Memory B cell (primary cell): ENCODE measurements around the gene ITPKC.

Experiments
- ATAC-seq: fragments of 150-1000 bp; cut with Tn5 transposase; 2 replicates; pipeline ENCODE4 v1.10.0; 2021; ENCODE audit warnings: low read depth, mild to moderate bottlenecking, moderate library complexity
- DNase-seq, 2 donors: peaks; one replicate each; pipeline ENCODE4 v3.0.0; 2022; ENCODE audit warnings: low spot score in 2 of 2
- H3K27ac Mint-ChIP-seq: one replicate; pipeline ENCODE4 v1.8.0; 2022; ENCODE audit warnings: mild to moderate bottlenecking, moderate library complexity, mixed read lengths
- H3K27me3 Mint-ChIP-seq: one replicate; pipeline ENCODE4 v1.8.0; 2022; ENCODE audit warnings: mixed read lengths
- H3K36me3 Mint-ChIP-seq: one replicate; pipeline ENCODE4 v1.8.0; 2022; ENCODE audit warnings: mild to moderate bottlenecking, mixed read lengths
- H3K4me1 Mint-ChIP-seq: one replicate; pipeline ENCODE4 v1.8.0; 2022; ENCODE audit warnings: mixed read lengths
- H3K4me3 Mint-ChIP-seq: one replicate; pipeline ENCODE4 v1.8.0; 2022; ENCODE audit warnings: mild to moderate bottlenecking, moderate library complexity, mixed read lengths
- H3K9me3 Mint-ChIP-seq: one replicate; pipeline ENCODE4 v1.8.0; 2022; ENCODE audit warnings: mixed read lengths

ITPKC gene

DNA sequence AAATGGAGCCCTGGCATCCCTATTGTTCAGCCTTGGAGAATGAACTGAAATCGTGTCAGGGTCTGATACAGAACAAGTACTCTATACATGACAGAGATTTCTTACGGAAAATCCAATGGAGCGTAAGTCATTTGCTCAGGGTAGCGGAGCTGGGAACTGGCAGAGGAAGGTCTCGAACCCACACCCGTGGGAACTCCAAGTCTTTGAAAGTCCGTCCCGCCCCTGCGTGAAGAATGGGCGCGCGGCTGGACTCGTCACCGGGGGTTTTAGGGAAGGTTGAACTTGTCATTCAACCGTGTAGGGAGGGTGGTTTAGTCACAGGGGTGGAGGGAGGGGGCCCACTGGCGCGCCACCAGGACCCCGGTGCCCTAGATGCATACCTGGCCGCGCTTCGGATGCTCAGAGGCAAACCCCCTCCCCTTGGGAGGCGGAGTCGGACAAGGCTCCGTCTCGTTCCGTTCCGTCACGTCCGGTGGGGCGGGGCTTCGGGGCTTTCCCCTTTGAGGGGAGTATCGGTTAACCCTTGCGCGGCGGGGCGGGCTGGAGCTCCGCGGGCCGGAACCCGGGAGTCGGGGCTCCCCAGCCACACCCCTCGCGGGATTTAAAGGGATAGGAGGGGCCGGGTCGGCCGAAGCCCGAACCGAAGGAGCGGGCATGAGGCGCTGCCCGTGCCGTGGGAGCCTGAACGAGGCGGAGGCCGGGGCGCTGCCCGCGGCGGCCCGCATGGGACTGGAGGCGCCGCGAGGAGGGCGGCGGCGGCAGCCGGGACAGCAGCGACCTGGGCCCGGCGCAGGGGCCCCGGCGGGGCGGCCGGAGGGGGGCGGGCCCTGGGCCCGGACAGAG is at the start of gene ITPKC, which contains the start of gene COQ8B:
Gene ITPKC (plus strand): TSS at position 631 of the 843 bp plus-strand sequence. CDS start 24 bp downstream, at position 655.
Gene COQ8B (minus strand): TSS at position 405 of the 843 bp plus-strand sequence. CDS start 2,254 bp downstream, outside the sequence.
- Mint-ChIP-seq H3K36me3 (peaks cover 14% of the 10 kb centered on the region), H3K4me3 (peak within 1 kb of the TSS; percentile 89), H3K27me3 (no peaks in the 10 kb centered on the region), H3K27ac (peak within 1 kb of the TSS; percentile 98), H3K9me3 (no peaks in the 10 kb centered on the region), H3K4me1 (peaks cover 41% of the 10 kb centered on the region)
- ATAC-seq (peak; percentile 75), DNase-seq (peak; percentile 99)

DNA sequence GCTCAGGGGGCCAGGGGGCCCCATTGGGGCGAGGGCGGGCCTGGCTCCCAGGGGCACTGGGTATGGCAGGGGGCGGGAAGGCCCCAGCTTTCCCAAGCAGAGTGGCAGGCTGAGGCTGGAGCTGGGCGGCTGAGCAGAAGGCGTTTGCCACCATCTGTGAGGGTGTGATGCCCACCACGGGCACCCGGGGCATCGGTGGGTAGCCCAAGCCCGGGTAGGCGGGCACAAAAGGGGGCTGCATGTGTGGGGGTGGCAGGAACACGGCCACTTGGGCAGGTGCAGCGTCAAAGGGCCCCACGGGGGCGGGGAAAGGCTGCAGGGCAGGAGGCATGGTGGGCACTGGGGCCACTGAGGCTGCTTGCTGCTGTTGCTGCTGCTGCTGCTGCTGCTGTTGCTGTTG is 49.3 kb upstream of the ITPKC start:
- Mint-ChIP-seq H3K36me3 (peaks cover 14% of the 10 kb centered on the region), H3K4me1 (peaks cover 13% of the 10 kb centered on the region), H3K27me3 (no peaks in the 10 kb centered on the region), H3K9me3 (peaks cover 1% of the 10 kb centered on the region), H3K4me3 (no peak overlapping the region), H3K27ac (no peak overlapping the region)
- ATAC-seq (no peak), DNase-seq (no peak)

DNA sequence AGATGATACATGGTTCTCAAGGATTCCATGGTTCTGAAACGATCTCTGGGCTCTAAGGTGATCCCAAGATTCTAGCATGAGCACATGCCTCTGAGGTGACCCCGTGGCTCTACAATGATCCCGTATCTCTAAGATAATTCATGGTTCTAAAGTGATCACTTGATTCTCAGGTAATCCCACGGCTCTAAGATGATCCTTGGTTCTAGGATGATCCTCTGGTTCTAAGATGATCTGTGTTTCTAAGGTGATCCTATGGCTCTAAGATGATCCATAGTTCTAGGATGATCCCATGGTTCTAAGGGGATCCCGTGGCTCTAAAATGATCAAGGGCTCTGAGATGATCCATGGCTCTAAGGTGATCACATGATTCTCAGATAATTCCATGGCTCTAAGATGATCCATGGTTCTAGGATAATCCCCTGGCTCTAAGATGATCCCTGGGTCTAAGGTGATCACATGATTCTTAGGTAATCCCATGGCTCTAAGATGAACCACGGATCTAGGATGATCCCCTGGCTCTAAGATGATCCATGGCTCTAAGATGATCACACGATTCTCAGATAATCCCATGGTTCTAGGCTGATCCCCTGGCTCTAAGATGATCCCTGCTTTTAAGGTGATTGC is 47.8 kb upstream of the ITPKC start:
- no peak overlapping the region for H3K27ac Mint-ChIP-seq
- no peak for DNase-seq
- peaks cover 14% of the 10 kb centered on the region for H3K36me3 Mint-ChIP-seq
- no peaks in the 10 kb centered on the region for H3K27me3 Mint-ChIP-seq
- no peak for ATAC-seq
- H3K4me1 Mint-ChIP-seq: peaks cover 4% of the 10 kb centered on the region
- peaks cover 1% of the 10 kb centered on the region for H3K9me3 Mint-ChIP-seq
- no peak overlapping the region for H3K4me3 Mint-ChIP-seq

DNA sequence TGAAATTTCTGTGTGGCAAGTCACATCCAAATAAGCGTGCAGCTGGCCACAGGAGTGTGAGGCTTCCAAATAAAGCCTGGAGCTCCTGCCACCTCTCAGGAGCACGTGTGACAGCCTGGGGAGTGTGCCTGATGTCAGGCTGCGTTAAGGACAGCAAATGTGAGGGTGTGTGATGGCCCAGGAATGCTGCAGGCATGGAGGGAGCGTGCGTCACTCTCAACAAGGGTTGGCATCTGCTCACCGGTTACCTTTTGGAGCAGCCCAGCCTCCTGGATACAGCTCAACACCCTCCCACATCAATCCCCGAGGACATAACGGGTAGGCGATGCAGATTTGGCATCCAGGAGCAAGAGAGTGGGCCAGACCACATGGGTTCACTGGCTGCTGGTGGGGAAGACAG is 45.5 kb upstream of the ITPKC start:
- no peak for DNase-seq
- ATAC-seq: no peak
- peaks cover 1% of the 10 kb centered on the region for H3K9me3 Mint-ChIP-seq
- no peak overlapping the region for H3K4me3 Mint-ChIP-seq
- peaks cover 4% of the 10 kb centered on the region for H3K4me1 Mint-ChIP-seq
- no peaks in the 10 kb centered on the region for H3K27me3 Mint-ChIP-seq
- H3K27ac Mint-ChIP-seq: no peak overlapping the region
- peaks cover 16% of the 10 kb centered on the region for H3K36me3 Mint-ChIP-seq

DNA sequence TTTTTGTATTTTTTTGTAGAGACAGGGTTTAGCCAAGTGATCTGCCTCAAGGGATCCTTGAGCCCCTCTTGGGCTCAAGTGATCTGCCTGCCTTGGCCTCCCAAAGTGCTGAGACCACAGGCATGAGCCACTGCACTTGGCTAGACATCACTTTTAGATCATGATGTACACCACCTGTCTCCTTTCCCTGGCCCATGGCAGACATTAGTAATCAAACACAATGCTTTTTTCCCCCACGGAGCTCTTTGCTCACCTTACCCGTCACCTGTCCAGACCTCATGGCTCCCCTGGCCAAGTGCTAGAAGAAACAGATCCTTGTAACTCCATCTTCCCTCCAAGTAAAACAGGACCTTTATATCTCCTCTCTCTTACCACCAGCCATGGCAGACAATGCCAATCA is 44.9 kb upstream of the ITPKC start:
- Mint-ChIP-seq H3K27ac (no peak overlapping the region), H3K27me3 (no peaks in the 10 kb centered on the region)
- no peak for ATAC-seq

DNA sequence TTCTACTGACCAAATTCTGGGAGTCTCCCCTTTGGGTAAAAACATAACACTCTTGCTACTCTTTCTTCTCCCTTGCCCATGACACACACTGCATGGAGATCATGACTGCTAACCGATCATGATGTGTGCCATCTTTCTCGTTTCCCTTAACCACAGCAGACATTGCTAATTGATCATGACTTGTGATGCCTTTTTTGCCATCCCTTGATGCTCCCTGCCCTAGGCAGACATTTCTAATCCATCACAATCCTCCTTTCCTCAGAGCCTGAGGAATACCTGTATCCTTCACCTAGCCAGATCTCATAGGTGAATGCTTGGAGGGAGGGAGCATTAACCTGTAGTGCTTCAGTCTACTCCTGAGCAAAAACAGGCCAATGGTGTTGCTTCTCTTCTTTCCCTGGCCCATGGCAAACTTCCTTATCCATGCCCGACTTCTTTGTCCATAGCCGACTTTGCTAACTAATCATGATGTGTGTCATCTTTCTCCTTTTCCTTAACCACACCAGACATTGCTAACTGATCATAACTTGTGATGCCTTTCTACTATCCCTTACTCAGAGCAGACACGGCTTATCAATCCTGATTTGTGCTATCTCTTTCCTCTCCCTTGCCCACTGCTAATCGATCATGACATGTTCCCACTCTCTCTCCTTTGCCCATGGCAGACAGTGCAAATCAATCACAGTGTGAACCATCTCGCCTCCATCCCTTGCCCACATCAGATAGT is 44.2 kb upstream of the ITPKC start:
- no peak for ATAC-seq
- H3K27ac Mint-ChIP-seq: no peak overlapping the region
- peaks cover 16% of the 10 kb centered on the region for H3K36me3 Mint-ChIP-seq
- no peak overlapping the region for H3K4me3 Mint-ChIP-seq
- H3K27me3 Mint-ChIP-seq: no peaks in the 10 kb centered on the region
- peaks cover 1% of the 10 kb centered on the region for H3K9me3 Mint-ChIP-seq
- peaks cover 4% of the 10 kb centered on the region for H3K4me1 Mint-ChIP-seq
- DNase-seq: no peak

More for the DNA sequence above, 44.9 kb upstream of the ITPKC start:
- Mint-ChIP-seq H3K4me1 (peaks cover 4% of the 10 kb centered on the region), H3K9me3 (peaks cover 1% of the 10 kb centered on the region), H3K4me3 (no peak overlapping the region), H3K36me3 (peaks cover 13% of the 10 kb centered on the region)
- no peak for DNase-seq

DNA sequence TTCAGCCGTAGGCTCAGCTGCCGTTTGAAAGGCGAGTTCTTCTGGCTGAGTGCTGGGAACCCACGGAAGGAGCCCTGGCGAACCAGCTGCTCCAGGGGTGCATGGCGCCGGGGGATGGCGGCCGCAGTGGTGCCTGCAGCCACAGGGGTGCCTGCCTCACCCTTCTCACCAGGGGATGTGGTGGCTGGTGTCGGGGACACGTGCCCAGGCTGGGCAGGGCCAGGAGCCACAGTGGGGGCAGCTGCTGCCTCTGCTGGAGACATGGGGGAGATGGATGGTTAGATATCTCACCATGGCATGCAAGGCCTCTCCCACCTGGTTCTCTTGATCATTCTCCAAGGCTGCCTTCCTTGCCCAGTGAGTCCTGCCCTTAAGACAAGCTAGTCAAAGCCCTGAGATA is 43.5 kb upstream of the ITPKC start:
- H3K9me3 Mint-ChIP-seq: peaks cover 1% of the 10 kb centered on the region
- no peak for DNase-seq
- H3K27ac Mint-ChIP-seq: no peak overlapping the region
- no peak overlapping the region for H3K4me3 Mint-ChIP-seq
- H3K36me3 Mint-ChIP-seq: peaks cover 19% of the 10 kb centered on the region
- peaks cover 4% of the 10 kb centered on the region for H3K4me1 Mint-ChIP-seq
- H3K27me3 Mint-ChIP-seq: no peaks in the 10 kb centered on the region
- no peak for ATAC-seq

DNA sequence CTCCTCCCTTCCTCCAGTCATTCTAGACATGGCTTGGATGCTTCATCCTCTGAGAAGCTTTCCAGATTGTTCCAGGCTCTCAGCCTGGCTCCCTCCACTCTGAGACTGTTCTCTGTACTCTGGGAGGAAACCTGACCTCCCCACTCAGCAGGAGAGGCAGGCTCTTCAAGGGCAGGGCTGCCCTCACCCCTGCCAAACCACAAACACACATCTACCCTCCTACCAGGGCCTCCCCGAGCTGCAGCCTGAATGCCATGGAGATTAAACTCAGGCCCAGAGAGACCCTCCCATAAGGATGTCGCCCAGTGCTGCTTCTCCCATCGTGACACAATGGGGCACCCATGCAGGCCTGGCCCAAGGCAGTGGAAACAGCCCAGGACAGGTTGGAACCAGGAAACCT is 42.6 kb upstream of the ITPKC start:
- no peak for DNase-seq
- no peak for ATAC-seq
- Mint-ChIP-seq H3K27me3 (no peaks in the 10 kb centered on the region), H3K4me1 (peaks cover 4% of the 10 kb centered on the region), H3K27ac (no peak overlapping the region), H3K9me3 (peaks cover 1% of the 10 kb centered on the region), H3K4me3 (no peak overlapping the region), H3K36me3 (peaks cover 19% of the 10 kb centered on the region)

DNA sequence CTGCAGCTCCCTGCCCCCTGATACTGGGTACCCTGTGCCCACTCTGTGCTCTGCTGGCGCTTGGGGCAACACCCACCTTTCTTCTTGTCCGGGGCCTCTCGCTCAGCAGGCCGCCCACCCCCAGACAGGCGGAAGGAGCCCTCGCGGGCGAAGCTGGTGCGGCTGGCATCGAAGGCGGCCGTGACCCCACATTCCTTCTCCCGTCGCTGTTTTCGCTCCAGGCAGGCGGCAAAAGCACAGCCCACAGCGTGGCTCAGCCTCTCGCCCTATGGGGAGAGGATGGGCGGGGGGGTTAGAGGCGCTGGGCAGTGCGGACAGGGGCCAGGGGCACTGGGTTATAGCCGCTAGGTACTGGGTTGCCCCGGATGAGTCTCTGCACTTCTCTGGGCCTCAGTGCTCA is 39.8 kb upstream of the ITPKC start:
- Mint-ChIP-seq H3K36me3 (peaks cover 12% of the 10 kb centered on the region), H3K4me3 (no peak overlapping the region), H3K27ac (no peak overlapping the region), H3K4me1 (no peaks in the 10 kb centered on the region), H3K27me3 (no peaks in the 10 kb centered on the region), H3K9me3 (no peaks in the 10 kb centered on the region)
- ATAC-seq (no peak), DNase-seq (no peak)

DNA sequence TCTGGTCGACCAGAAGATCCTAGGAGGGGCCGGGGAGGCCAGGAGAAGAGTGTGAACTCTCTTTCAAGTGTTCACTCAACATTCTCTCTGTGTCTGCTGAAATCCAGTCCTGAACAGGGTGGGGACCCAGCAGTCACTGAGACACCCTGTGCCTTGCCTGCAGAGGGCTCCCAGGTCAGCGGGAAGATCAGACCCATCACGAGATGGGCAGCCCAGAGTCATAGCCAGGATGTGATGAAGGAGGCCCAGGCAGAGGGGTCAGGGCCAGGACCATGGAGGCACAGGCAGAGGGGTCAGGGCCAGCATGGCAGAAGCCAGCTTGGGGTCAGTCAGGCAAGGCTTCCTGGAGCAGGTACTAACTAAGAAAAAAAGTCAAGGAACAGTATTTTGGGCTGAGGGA is 35.9 kb upstream of the ITPKC start:
- peaks cover 25% of the 10 kb centered on the region for H3K36me3 Mint-ChIP-seq
- H3K4me3 Mint-ChIP-seq: no peak overlapping the region
- H3K4me1 Mint-ChIP-seq: peaks cover 11% of the 10 kb centered on the region
- no peaks in the 10 kb centered on the region for H3K9me3 Mint-ChIP-seq
- ATAC-seq (no peak), DNase-seq (no peak)
- H3K27me3 Mint-ChIP-seq: no peaks in the 10 kb centered on the region
- H3K27ac Mint-ChIP-seq: no peak overlapping the region

DNA sequence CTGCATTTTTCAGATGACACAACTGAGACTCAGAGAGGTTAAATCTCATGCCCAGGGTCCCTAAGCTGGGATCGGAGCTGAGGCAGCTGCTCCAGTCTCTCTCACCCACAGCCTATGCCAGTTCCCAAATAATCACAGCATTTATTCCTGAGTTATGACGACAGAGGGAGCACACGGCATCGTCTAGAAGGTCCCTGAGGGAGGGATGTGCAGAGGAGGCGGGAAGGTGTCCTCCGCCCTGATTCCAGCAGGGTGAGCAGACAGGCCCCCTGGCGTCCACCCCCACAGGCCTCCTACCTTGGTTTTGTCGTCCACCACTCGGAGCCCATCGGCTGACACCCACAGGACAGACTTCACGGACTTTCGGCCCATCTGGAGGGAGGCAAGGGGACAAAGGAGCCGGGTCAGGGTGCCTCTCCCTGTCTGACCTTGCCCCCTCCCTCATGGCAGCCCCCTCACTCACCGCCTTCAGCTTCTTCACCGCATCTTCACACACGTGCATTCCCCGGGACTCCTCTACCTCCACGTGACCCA is 34.4 kb upstream of the ITPKC start:
- DNase-seq: no peak
- Mint-ChIP-seq H3K4me1 (peaks cover 14% of the 10 kb centered on the region), H3K9me3 (no peaks in the 10 kb centered on the region), H3K36me3 (peaks cover 21% of the 10 kb centered on the region), H3K27me3 (no peaks in the 10 kb centered on the region), H3K4me3 (no peak overlapping the region), H3K27ac (no peak overlapping the region)
- no peak for ATAC-seq

DNA sequence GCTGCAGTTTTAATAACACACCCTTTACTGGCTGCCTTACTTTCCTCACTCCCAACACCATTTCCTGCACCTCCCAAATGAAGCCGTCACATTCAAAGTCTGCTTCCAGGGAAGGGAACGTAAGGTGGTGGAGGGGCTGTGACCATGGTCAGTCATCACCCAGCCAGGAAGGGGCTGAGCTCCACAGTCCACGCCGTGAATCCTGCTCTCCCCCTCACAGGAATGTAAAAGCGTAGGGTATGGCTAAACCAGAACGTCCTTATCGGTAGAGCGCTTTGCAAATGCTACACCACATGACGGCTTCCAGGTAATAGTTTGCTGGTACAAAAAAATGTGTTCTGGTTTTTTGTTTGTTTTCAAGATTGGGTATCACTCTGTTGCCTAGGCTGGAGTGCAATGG is 33.5 kb upstream of the ITPKC start:
- no peaks in the 10 kb centered on the region for H3K27me3 Mint-ChIP-seq
- ATAC-seq: no peak
- peaks cover 14% of the 10 kb centered on the region for H3K4me1 Mint-ChIP-seq
- H3K36me3 Mint-ChIP-seq: peaks cover 16% of the 10 kb centered on the region
- H3K9me3 Mint-ChIP-seq: no peaks in the 10 kb centered on the region
- no peak for DNase-seq
- H3K27ac Mint-ChIP-seq: no peak overlapping the region
- no peak overlapping the region for H3K4me3 Mint-ChIP-seq

DNA sequence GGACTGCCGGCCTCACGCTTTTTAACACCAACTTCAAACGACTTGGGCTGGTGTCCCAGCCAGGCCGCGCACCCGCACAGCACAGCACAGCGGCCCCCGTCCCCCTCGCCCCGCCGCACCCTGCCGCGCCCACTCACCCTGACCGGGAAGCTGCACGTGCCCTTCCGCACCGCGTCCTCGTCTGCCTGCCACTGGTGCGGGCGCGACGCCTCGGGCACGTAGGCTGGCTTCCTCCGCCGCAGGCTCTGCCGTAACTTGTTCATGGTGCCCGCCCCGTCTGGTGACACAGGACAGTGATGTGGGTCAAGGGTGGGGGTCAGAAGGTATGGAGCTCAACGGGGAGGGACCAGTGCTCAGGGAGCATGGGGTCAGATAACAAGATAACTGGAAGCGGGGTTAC is 32.6 kb upstream of the ITPKC start:
- peaks cover 16% of the 10 kb centered on the region for H3K36me3 Mint-ChIP-seq
- H3K27me3 Mint-ChIP-seq: no peaks in the 10 kb centered on the region
- DNase-seq (no peak), ATAC-seq (no peak)
- H3K4me1 Mint-ChIP-seq: peaks cover 14% of the 10 kb centered on the region
- peak overlapping the region; percentile 80 for H3K27ac Mint-ChIP-seq
- no peak overlapping the region for H3K4me3 Mint-ChIP-seq
- no peaks in the 10 kb centered on the region for H3K9me3 Mint-ChIP-seq

DNA sequence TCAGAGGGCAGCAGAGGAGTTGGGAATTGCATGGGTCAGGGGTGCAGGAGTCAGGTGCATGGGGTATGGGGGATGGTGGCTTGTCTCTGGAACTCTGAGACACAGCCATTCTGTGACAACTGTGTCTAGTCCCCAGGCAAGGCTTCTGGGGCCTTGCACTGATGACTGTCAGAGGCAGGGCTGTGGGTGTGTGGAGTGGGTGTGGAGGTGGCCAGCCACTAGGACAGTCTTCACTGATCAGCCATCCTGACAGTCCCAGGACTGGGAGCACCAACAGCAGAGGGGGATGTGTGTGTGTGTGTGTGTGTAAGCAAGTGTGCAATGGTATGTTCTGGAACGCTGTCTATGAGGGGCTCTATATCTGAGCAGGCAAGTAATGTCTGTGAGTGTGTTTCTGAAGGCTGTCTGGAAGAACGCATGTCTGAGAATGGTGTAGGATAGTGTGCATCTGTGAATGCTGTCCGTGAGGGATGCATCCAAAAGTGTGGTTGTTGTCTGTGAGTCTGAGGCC is 31.8 kb upstream of the ITPKC start:
- Mint-ChIP-seq H3K27me3 (no peaks in the 10 kb centered on the region), H3K36me3 (peaks cover 16% of the 10 kb centered on the region), H3K27ac (peak overlapping the region; percentile 80), H3K9me3 (no peaks in the 10 kb centered on the region), H3K4me1 (peaks cover 14% of the 10 kb centered on the region), H3K4me3 (no peak overlapping the region)
- DNase-seq (no peak), ATAC-seq (no peak)
